Neural progenitor cell (in vitro differentiated cells): ENCODE data around the gene SEC62. TPM values are rescaled to one million over a fixed set of nuclear protein-coding genes. Genes with fewer than 3 reads are reported as not detected.

ENCODE experiments used
- DNase-seq: peaks from one replicate; pipeline ENCODE4 v3.0.0-alpha.2; 2016; ENCODE audit warnings: low spot score
- H2AFZ ChIP-seq: fragments of 200-600 bp; sonication (generic); replicated peaks from 2 replicates; pipeline ENCODE4 v1.6.1; 2016; ENCODE audit warnings: antibody characterized with exemption
- H3F3A ChIP-seq: fragments of 200-600 bp; sonication (generic); 2 replicates; pipeline ENCODE4 v1.6.1; 2016; ENCODE audit warnings: antibody characterized with exemption, low read depth
- H3K27ac ChIP-seq: fragments of 200-600 bp; sonication (generic); 2 replicates; pipeline ENCODE4 v1.5.1; 2016; ENCODE audit warnings: mild to moderate bottlenecking
- H3K27me3 ChIP-seq: fragments of 200-600 bp; sonication (generic); 2 replicates; pipeline ENCODE4 v1.6.1; 2016; ENCODE audit warnings: mild to moderate bottlenecking, moderate library complexity
- H3K36me3 ChIP-seq: fragments of 200-600 bp; sonication (generic); 2 replicates; pipeline ENCODE4 v1.5.1; 2016
- H3K4me1 ChIP-seq: fragments of 200-600 bp; sonication (generic); 2 replicates; pipeline ENCODE4 v1.6.1; 2016; ENCODE audit warnings: mixed run types
- H3K4me2 ChIP-seq: fragments of 200-600 bp; sonication (generic); 2 replicates; pipeline ENCODE4 v1.6.1; 2016
- H3K4me3 ChIP-seq: fragments of 200-600 bp; sonication (generic); 2 replicates; pipeline ENCODE4 v1.5.1; 2016
- H3K79me2 ChIP-seq: fragments of 200-600 bp; sonication (generic); 2 replicates; pipeline ENCODE4 v1.6.1; 2016; ENCODE audit warnings: low read depth
- H3K9ac ChIP-seq: fragments of 200-600 bp; sonication (generic); 2 replicates; pipeline ENCODE4 v1.6.1; 2016
- H3K9me3 ChIP-seq: fragments of 200-600 bp; sonication (generic); 2 replicates; pipeline ENCODE4 v1.5.1; 2016; ENCODE audit warnings: low read depth
- H4K20me1 ChIP-seq: fragments of 200-600 bp; sonication (generic); 2 replicates; pipeline ENCODE4 v1.6.1; 2016; ENCODE audit warnings: low read depth
- H3K27ac Mint-ChIP-seq: 3 replicates; pipeline ENCODE4 v1.8.0; 2021; ENCODE audit warnings: mixed read lengths
- H3K27me3 Mint-ChIP-seq: 2 replicates; pipeline ENCODE4 v1.8.0; 2022; ENCODE audit warnings: low read depth, mild to moderate bottlenecking, inconsistent platforms, moderate library complexity, mixed read lengths; ENCODE audit not compliant: insufficient read depth
- H3K36me3 Mint-ChIP-seq: 3 replicates; pipeline ENCODE4 v1.8.0; 2021; ENCODE audit warnings: mixed read lengths
- H3K4me1 Mint-ChIP-seq: 3 replicates; pipeline ENCODE4 v1.8.0; 2021; ENCODE audit warnings: mixed read lengths
- H3K4me3 Mint-ChIP-seq: 3 replicates; pipeline ENCODE4 v1.8.0; 2021; ENCODE audit warnings: mild to moderate bottlenecking, moderate library complexity, mixed read lengths
- H3K9me3 Mint-ChIP-seq: 3 replicates; pipeline ENCODE4 v1.8.0; 2020; ENCODE audit warnings: mixed read lengths
- CTCF ChIP-seq: fragments of 200-600 bp; sonication (generic); IDR thresholded peaks from 2 replicates; pipeline ENCODE4 v1.5.1; 2017; ENCODE audit warnings: antibody characterized with exemption, mild to moderate bottlenecking
- EZH2 ChIP-seq: fragments of 200-600 bp; sonication (generic); IDR thresholded peaks from 2 replicates; pipeline ENCODE4 v1.6.1; 2017; ENCODE audit warnings: antibody characterized with exemption, mild to moderate bottlenecking, moderate library complexity
- EZH2phosphoT487 ChIP-seq: fragments of 200-600 bp; sonication (generic); IDR thresholded peaks from 2 replicates; pipeline ENCODE4 v1.6.1; 2017; ENCODE audit warnings: antibody characterized with exemption
- total RNA-seq: library from RNA; depleted of rRNA; stranded (reverse); fragments of >200 nt; gene quantifications from 2 replicates; pipeline ENCODE4 v1.2.3, GENCODE V29; 2015; ENCODE audit warnings: low replicate concordance

The SEC62 gene
- total RNA-seq, 1 donor from 2014 or later, result 34.8 TPM

DNA sequence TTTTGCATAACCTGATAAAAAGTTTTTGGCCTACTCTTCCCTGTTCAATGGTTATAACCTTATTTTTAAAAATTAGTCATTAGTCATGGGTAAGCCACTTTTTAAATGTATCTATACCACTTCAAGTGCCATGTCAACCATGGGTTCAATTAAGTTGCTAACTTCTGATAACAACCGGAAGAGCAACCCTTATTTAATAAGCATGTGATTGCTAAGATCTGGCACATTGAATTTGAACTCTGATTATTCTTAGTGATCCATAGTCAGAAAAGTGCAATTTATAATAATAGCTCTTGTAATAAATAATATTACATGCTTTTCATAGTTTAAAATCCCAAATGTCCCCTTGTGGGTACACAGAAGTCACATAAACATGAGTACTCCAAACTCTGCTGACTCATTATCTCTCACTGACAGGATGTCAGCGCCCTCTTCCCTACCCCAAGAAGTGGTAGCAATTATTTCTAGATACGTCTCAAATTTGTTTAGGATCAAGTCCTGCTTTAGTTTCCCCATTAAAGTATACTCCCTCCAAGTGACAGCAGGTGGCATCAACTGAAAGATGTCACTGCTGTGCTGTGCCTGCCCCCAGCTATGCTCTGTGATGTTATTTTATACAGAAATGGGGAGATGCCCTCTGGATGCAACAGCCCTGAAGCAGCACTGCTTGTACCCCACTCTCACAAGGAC is 36.6 kb upstream of the SEC62 start:
- peaks cover 8% of the 10 kb centered on the region for H3K4me1 ChIP-seq
- H3K27ac ChIP-seq, result no peak overlapping the region
- no peaks in the 10 kb centered on the region for H4K20me1 ChIP-seq
- no peak overlapping the region for H3K9ac ChIP-seq
- H3K4me3 ChIP-seq, result no peak overlapping the region
- no peaks in the 10 kb centered on the region for H3K36me3 ChIP-seq
- H3K4me2 ChIP-seq, result no peak overlapping the region
- H2AFZ ChIP-seq, result no peak overlapping the region
- H3K4me3 Mint-ChIP-seq, result no peak overlapping the region
- TF ChIP-seq EZH2, result no peak
- no peak for TF ChIP-seq EZH2phosphoT487
- no peak for TF ChIP-seq CTCF
- no peaks in the 10 kb centered on the region for H3K4me1 Mint-ChIP-seq
- no peaks in the 10 kb centered on the region for H3K79me2 ChIP-seq
- no peaks in the 10 kb centered on the region for H3K9me3 ChIP-seq
- H3F3A ChIP-seq, result no peaks in the 10 kb centered on the region
- H3K27me3 Mint-ChIP-seq, result peaks cover 4% of the 10 kb centered on the region
- no peaks in the 10 kb centered on the region for H3K36me3 Mint-ChIP-seq
- no peaks in the 10 kb centered on the region for H3K9me3 Mint-ChIP-seq
- no peaks in the 10 kb centered on the region for H3K27me3 ChIP-seq
- DNase-seq, result no peak
- H3K27ac Mint-ChIP-seq, result no peak overlapping the region

- TF ChIP-seq EZH2 (no peak), EZH2phosphoT487 (no peak), CTCF (no peak)
- Histone ChIP-seq H3K9me3 (no peaks in the 10 kb centered on the region), H3K27ac (no peak overlapping the region), H4K20me1 (no peaks in the 10 kb centered on the region), H3K4me2 (no peak overlapping the region), H3K36me3 (no peaks in the 10 kb centered on the region), H3K79me2 (no peaks in the 10 kb centered on the region), H3K9ac (no peak overlapping the region), H3K4me3 (no peak overlapping the region), H3F3A (no peaks in the 10 kb centered on the region), H3K27me3 (no peaks in the 10 kb centered on the region), H2AFZ (no peak overlapping the region), H3K4me1 (peaks cover 8% of the 10 kb centered on the region)
- Mint-ChIP-seq H3K27me3 (peaks cover 4% of the 10 kb centered on the region), H3K9me3 (no peaks in the 10 kb centered on the region), H3K4me3 (no peak overlapping the region), H3K27ac (no peak overlapping the region), H3K36me3 (no peaks in the 10 kb centered on the region), H3K4me1 (no peaks in the 10 kb centered on the region)
- DNase-seq, result no peak
These were observed 35.8 kb upstream of the SEC62 start for GRCh38 chr3:169930843-169931242.

- H3K27me3 ChIP-seq, result no peaks in the 10 kb centered on the region
- Mint-ChIP-seq H3K27me3 (peaks cover 2% of the 10 kb centered on the region), H3K27ac (no peak overlapping the region), H3K9me3 (no peaks in the 10 kb centered on the region), H3K36me3 (no peaks in the 10 kb centered on the region), H3K4me1 (no peaks in the 10 kb centered on the region), H3K4me3 (no peak overlapping the region)
- no peak overlapping the region for H3K4me3 ChIP-seq
- H3K36me3 ChIP-seq, result no peaks in the 10 kb centered on the region
- H3K4me1 ChIP-seq, result peaks cover 4% of the 10 kb centered on the region
- no peak for DNase-seq
- H3K9me3 ChIP-seq, result no peaks in the 10 kb centered on the region
- H3K9ac ChIP-seq, result no peak overlapping the region
- no peaks in the 10 kb centered on the region for H3F3A ChIP-seq
- H3K27ac ChIP-seq, result no peak overlapping the region
- H4K20me1 ChIP-seq, result no peaks in the 10 kb centered on the region
- no peak for TF ChIP-seq EZH2phosphoT487
- no peak for TF ChIP-seq EZH2
- no peak for TF ChIP-seq CTCF
- H2AFZ ChIP-seq, result no peak overlapping the region
- H3K79me2 ChIP-seq, result no peaks in the 10 kb centered on the region
- no peak overlapping the region for H3K4me2 ChIP-seq
These were observed 34.7 kb upstream of the SEC62 start for GRCh38 chr3:169931747-169932520.
